H9 (cell line): ENCODE data around the gene IPPK. TPM values are rescaled to one million over a fixed set of nuclear protein-coding genes. Genes with fewer than 3 reads are reported as not detected.

ENCODE experiments used
- DNase-seq: peaks from one replicate; pipeline ENCODE4 v3.0.0-alpha.2; 2017
- H2AFZ ChIP-seq: one replicate; pipeline ENCODE4 v1.6.1; 2013; ENCODE audit warnings: mild to moderate bottlenecking, low read length, control low read depth, moderate library complexity
- H2AK5ac ChIP-seq: 2 replicates; pipeline ENCODE4 v1.6.1; 2013; ENCODE audit warnings: low read length, control low read depth, mixed read lengths; ENCODE audit not compliant: insufficient read length
- H2BK120ac ChIP-seq: one replicate; pipeline ENCODE4 v1.6.1; 2013; ENCODE audit warnings: low read depth, mild to moderate bottlenecking, low read length, control low read depth, inconsistent platforms; ENCODE audit not compliant: poor library complexity, severe bottlenecking
- H2BK12ac ChIP-seq: 2 replicates; pipeline ENCODE4 v1.6.1; 2013; ENCODE audit warnings: low read length, control low read depth, mixed read lengths, low read depth; ENCODE audit not compliant: insufficient read length
- H2BK15ac ChIP-seq: 2 replicates; pipeline ENCODE4 v1.6.1; 2013; ENCODE audit warnings: low read depth, low read length, control low read depth
- H2BK20ac ChIP-seq: one replicate; pipeline ENCODE4 v1.6.1; 2013; ENCODE audit warnings: low read depth, mild to moderate bottlenecking, low read length, control low read depth, inconsistent platforms; ENCODE audit not compliant: poor library complexity, severe bottlenecking
- H2BK5ac ChIP-seq: 2 replicates; pipeline ENCODE4 v1.6.1; 2013; ENCODE audit warnings: low read length, control low read depth, mixed read lengths; ENCODE audit not compliant: insufficient read length
- H3K14ac ChIP-seq: 2 replicates; pipeline ENCODE4 v1.6.1; 2013; ENCODE audit warnings: low read length, control low read depth; ENCODE audit not compliant: insufficient read depth
- H3K18ac ChIP-seq: 2 replicates; pipeline ENCODE4 v1.6.1; 2013; ENCODE audit warnings: low read depth, mild to moderate bottlenecking, mixed read lengths, low read length, control low read depth; ENCODE audit not compliant: insufficient read length
- H3K23ac ChIP-seq: 2 replicates; pipeline ENCODE4 v1.6.1; 2013; ENCODE audit warnings: low read length, control low read depth, mixed read lengths, low read depth; ENCODE audit not compliant: insufficient read length
- H3K23me2 ChIP-seq: 2 replicates; pipeline ENCODE4 v1.6.1; 2013; ENCODE audit warnings: low read depth, mild to moderate bottlenecking, mixed read lengths, low read length, control low read depth; ENCODE audit not compliant: insufficient read length, poor library complexity, severe bottlenecking
- H3K27ac ChIP-seq: 2 replicates; pipeline ENCODE4 v1.5.1; 2013; ENCODE audit warnings: low read length, control low read depth, mixed read lengths, low read depth; ENCODE audit not compliant: insufficient read length
- H3K27me3 ChIP-seq: 2 replicates; pipeline ENCODE4 v1.6.1; 2013; ENCODE audit warnings: low read length, control low read depth, inconsistent platforms; ENCODE audit not compliant: insufficient read depth
- H3K4ac ChIP-seq: 2 replicates; pipeline ENCODE4 v1.6.1; 2013; ENCODE audit warnings: low read depth, mild to moderate bottlenecking, control low read depth, inconsistent platforms, low read length, moderate library complexity
- H3K4me1 ChIP-seq: 2 replicates; pipeline ENCODE4 v1.6.1; 2013; ENCODE audit warnings: low read length, control low read depth, inconsistent platforms; ENCODE audit not compliant: insufficient read depth
- H3K4me2 ChIP-seq: 2 replicates; pipeline ENCODE4 v1.6.1; 2013; ENCODE audit warnings: low read length, control low read depth, mixed read lengths; ENCODE audit not compliant: insufficient read length, insufficient read depth
- H3K56ac ChIP-seq: 2 replicates; pipeline ENCODE4 v1.6.1; 2013; ENCODE audit warnings: low read depth, mild to moderate bottlenecking, mixed read lengths, low read length, control low read depth; ENCODE audit not compliant: insufficient read length
- H3K79me1 ChIP-seq: 2 replicates; pipeline ENCODE4 v1.6.1; 2013; ENCODE audit warnings: low read depth, mild to moderate bottlenecking, moderate library complexity, low read length, control low read depth, inconsistent platforms; ENCODE audit not compliant: insufficient read depth, poor library complexity, severe bottlenecking
- H3K79me2 ChIP-seq: 2 replicates; pipeline ENCODE4 v1.6.1; 2013; ENCODE audit warnings: low read length, control low read depth, inconsistent platforms; ENCODE audit not compliant: insufficient read depth
- H3K9ac ChIP-seq: 2 replicates; pipeline ENCODE4 v1.6.1; 2013; ENCODE audit warnings: low read length, control low read depth, mixed read lengths; ENCODE audit not compliant: insufficient read length; ENCODE audit errors: extremely low read depth
- H3K9me3 ChIP-seq: one replicate; pipeline ENCODE4 v1.6.1; 2013; ENCODE audit warnings: low read depth, low read length, inconsistent platforms; ENCODE audit not compliant: control insufficient read depth
- H3T11ph ChIP-seq: one replicate; pipeline ENCODE4 v1.6.1; 2013; ENCODE audit warnings: mild to moderate bottlenecking, low read length, control low read depth, inconsistent platforms
- H4K20me1 ChIP-seq: one replicate; pipeline ENCODE4 v1.6.1; 2013; ENCODE audit not compliant: control insufficient read depth, insufficient read length, insufficient read depth
- H4K5ac ChIP-seq: 2 replicates; pipeline ENCODE4 v1.6.1; 2013; ENCODE audit warnings: low read depth, mild to moderate bottlenecking, mixed read lengths, low read length, control low read depth; ENCODE audit not compliant: insufficient read length
- H4K8ac ChIP-seq: replicated peaks from 2 replicates; pipeline ENCODE4 v1.6.1; 2013; ENCODE audit warnings: low read length, control low read depth, mixed read lengths, low read depth; ENCODE audit not compliant: insufficient read length
- H4K91ac ChIP-seq: 2 replicates; pipeline ENCODE4 v1.6.1; 2013; ENCODE audit warnings: low read depth, mild to moderate bottlenecking, moderate library complexity, mixed read lengths, low read length, control low read depth; ENCODE audit not compliant: insufficient read length
- H3K27ac Mint-ChIP-seq, 3 experiments: 2 replicates in 2 of 3; 3 replicates in 1 of 3; pipeline ENCODE4 v1.8.0; 2020 to 2021; ENCODE audit warnings: mixed read lengths in 3 of 3, mild to moderate bottlenecking in 1 of 3, moderate library complexity in 1 of 3
- H3K27me3 Mint-ChIP-seq: 2 replicates; pipeline ENCODE4 v1.8.0; 2021; ENCODE audit warnings: low read depth, mild to moderate bottlenecking, moderate library complexity, mixed read lengths
- H3K36me3 Mint-ChIP-seq, 3 experiments: 2 replicates in 2 of 3; 3 replicates in 1 of 3; pipeline ENCODE4 v1.8.0; 2020 to 2021; ENCODE audit warnings: low read depth in 3 of 3, mixed read lengths in 3 of 3; ENCODE audit not compliant: insufficient read depth in 1 of 3
- H3K4me1 Mint-ChIP-seq, 2 experiments: 2 replicates each; pipeline ENCODE4 v1.8.0; 2020; ENCODE audit warnings: mixed read lengths in 2 of 2
- H3K4me3 Mint-ChIP-seq, 2 experiments: 2 replicates in 1 of 2; 3 replicates in 1 of 2; pipeline ENCODE4 v1.8.0; 2020 to 2021; ENCODE audit warnings: mild to moderate bottlenecking in 2 of 2, mixed read lengths in 2 of 2, moderate library complexity in 1 of 2
- H3K9me3 Mint-ChIP-seq, 2 experiments: 2 replicates in 1 of 2; 3 replicates in 1 of 2; pipeline ENCODE4 v1.8.0; 2020; ENCODE audit warnings: mild to moderate bottlenecking in 2 of 2, mixed read lengths in 2 of 2, moderate library complexity in 1 of 2
- CTCF ChIP-seq: fragments of 200-600 bp; sonication (generic); conservative IDR thresholded peaks from 3 replicates; pipeline ENCODE4 v1.8.0; 2021; ENCODE audit warnings: antibody characterized with exemption, mild to moderate bottlenecking
- WGBS: extraction: QIAGEN DNeasy Blood & Tissue Kit; methylation state at CpG from one replicate; pipeline ENCODE4 v1.1.7; 2013; ENCODE audit warnings: missing lambda C conversion rate, low lambda C conversion rate, mixed read lengths; ENCODE audit not compliant: insufficient read length; ENCODE audit errors: extremely low coverage; 5-methylcytosine and 5-hydroxymethylcytosine counted together
- total RNA-seq: library from RNA; stranded (reverse); gene quantifications from 2 replicates; pipeline ENCODE4 v1.2.1, GENCODE V29; 2021

IPPK gene
- total RNA-seq, 1 experiment from 2014 or later = 10.7 TPM

- Mint-ChIP-seq H3K27me3 (no peaks in the 10 kb centered on the region; the same call in 1 of the 2 replicates), H3K9me3 (no peaks in the 10 kb centered on the region), H3K4me1 (no peaks in the 10 kb centered on the region), H3K36me3 (peaks cover 3 to 9% (median 5%) of the 10 kb centered on the region in 3 experiments; a peak in 3 of 7 replicates), H3K27ac (no peak overlapping the region; a peak in 1 of 7 replicates), H3K4me3 (no peak overlapping the region)
- Histone ChIP-seq H2BK5ac (no peak overlapping the region), H2BK20ac (no peak overlapping the region), H4K20me1 (no peaks in the 10 kb centered on the region), H3K23ac (no peak overlapping the region), H3T11ph (no peak overlapping the region), H3K4ac (no peak overlapping the region), H2BK120ac (no peak overlapping the region), H3K27me3 (no peaks in the 10 kb centered on the region), H2BK15ac (no peak overlapping the region), H4K91ac (no peak overlapping the region), H2AK5ac (no peak overlapping the region), H3K4me1 (no peaks in the 10 kb centered on the region), H3K9me3 (no peaks in the 10 kb centered on the region), H3K79me1 (no peaks in the 10 kb centered on the region), H3K4me2 (no peak overlapping the region), H3K23me2 (no peaks in the 10 kb centered on the region), H3K14ac (no peak overlapping the region), H3K79me2 (no peaks in the 10 kb centered on the region), H3K18ac (no peak overlapping the region), H3K9ac (no peak overlapping the region), H4K8ac (no peak overlapping the region), H4K5ac (no peak overlapping the region), H2BK12ac (no peak overlapping the region), H3K56ac (no peak overlapping the region), H3K27ac (no peak overlapping the region), H2AFZ (no peak overlapping the region)
- peak; percentile 85 for TF ChIP-seq CTCF
- no CpG with 5 or more reads among the region's 3 CpGs for WGBS
- peak; percentile 79 for DNase-seq
Observed at GRCh38 chr9:92706218-92706940, 36.4 kb upstream of the IPPK start.
